IMR-90 (cell line): ENCODE data around the gene ATF7IP. TPM values are rescaled to one million over a fixed set of nuclear protein-coding genes. Genes with fewer than 3 reads are reported as not detected.

Experiments used
- ATAC-seq: fragments of 200-7000 bp; cut with Tn5 transposase; 2 replicates; pipeline ENCODE4 v1.9.1; 2020; ENCODE audit warnings: low read depth, mild to moderate bottlenecking, moderate library complexity
- BruUV-seq: library from RNA; stranded (reverse); fragments of 400-500 nt; replicated peaks from 2 replicates; lab custom pipeline; 2021; lab: Mats Ljungman, UMichigan
- CTCF ChIA-PET: fragments of 300-600 bp; formaldehyde crosslinking; extraction: SDS; loops from one replicate; lab custom pipeline; 2021; ENCODE audit warnings: antibody characterized with exemption; lab: Yijun Ruan, JAX
- POLR2A ChIA-PET: fragments of 300-600 bp; sonication (Branson Sonifier 250); formaldehyde crosslinking; loops from one replicate; lab custom pipeline; 2022; ENCODE audit warnings: antibody characterized with exemption; ENCODE audit not compliant: unreplicated experiment; lab: Charles Lee
- DNase-seq: peaks from one replicate; pipeline ENCODE4 v3.0.0; 2013
- H2AFZ ChIP-seq: replicated peaks from 2 replicates; pipeline ENCODE3; 2013; ENCODE audit warnings: low read length, mild to moderate bottlenecking; ENCODE audit not compliant: poor library complexity
- H2AK5ac ChIP-seq: 2 replicates; pipeline ENCODE4 v1.6.1; 2013; ENCODE audit warnings: low read depth, low read length, inconsistent platforms
- H2AK9ac ChIP-seq: replicated peaks from 2 replicates; pipeline ENCODE3; 2013; ENCODE audit warnings: mild to moderate bottlenecking, low read depth, low read length, moderate library complexity; ENCODE audit not compliant: poor library complexity
- H2BK120ac ChIP-seq: 2 replicates; pipeline ENCODE4 v1.6.1; 2013; ENCODE audit warnings: low read depth, low read length, inconsistent platforms
- H2BK15ac ChIP-seq: 3 replicates; pipeline ENCODE4 v1.6.1; 2013; ENCODE audit warnings: low read depth, low read length, inconsistent platforms
- H2BK20ac ChIP-seq: 2 replicates; pipeline ENCODE4 v1.6.1; 2013; ENCODE audit warnings: low read depth, mild to moderate bottlenecking, inconsistent platforms, low read length, moderate library complexity
- H2BK5ac ChIP-seq: 2 replicates; pipeline ENCODE4 v1.6.1; 2013; ENCODE audit warnings: mild to moderate bottlenecking, low read depth, low read length, inconsistent platforms; ENCODE audit not compliant: poor library complexity, severe bottlenecking
- H3K14ac ChIP-seq: replicated peaks from 2 replicates; pipeline ENCODE4 v1.6.1; 2013; ENCODE audit warnings: low read depth, low read length, inconsistent platforms
- H3K18ac ChIP-seq: 2 replicates; pipeline ENCODE4 v1.6.1; 2013; ENCODE audit warnings: low read depth, low read length, control low read depth
- H3K23ac ChIP-seq: 2 replicates; pipeline ENCODE4 v1.6.1; 2013; ENCODE audit warnings: low read depth, low read length, inconsistent platforms
- H3K27ac ChIP-seq: 2 replicates; pipeline ENCODE4 v1.5.1; 2013; ENCODE audit warnings: mild to moderate bottlenecking, control low read depth, low read length; ENCODE audit not compliant: insufficient read depth
- H3K27me3 ChIP-seq: 2 replicates; pipeline ENCODE4 v1.6.1; 2013; ENCODE audit warnings: low read length; ENCODE audit not compliant: control insufficient read depth, insufficient read depth
- H3K36me3 ChIP-seq: 2 replicates; pipeline ENCODE4 v1.6.1; 2013; ENCODE audit warnings: low read length, mixed read lengths; ENCODE audit not compliant: control insufficient read depth, insufficient read depth
- H3K4ac ChIP-seq: 2 replicates; pipeline ENCODE4 v1.6.1; 2013; ENCODE audit warnings: low read depth, low read length, inconsistent platforms
- H3K4me1 ChIP-seq: 2 replicates; pipeline ENCODE4 v1.6.1; 2013; ENCODE audit warnings: low read length, mixed read lengths; ENCODE audit not compliant: control insufficient read depth, insufficient read depth
- H3K4me2 ChIP-seq: 2 replicates; pipeline ENCODE4 v1.6.1; 2013; ENCODE audit warnings: low read depth, mild to moderate bottlenecking, control low read depth, low read length, moderate library complexity
- H3K4me3 ChIP-seq: 2 replicates; pipeline ENCODE4 v1.5.1; 2013; ENCODE audit warnings: low read depth, mild to moderate bottlenecking, control low read depth, low read length, moderate library complexity; ENCODE audit not compliant: insufficient read depth
- H3K56ac ChIP-seq: 2 replicates; pipeline ENCODE4 v1.6.1; 2013; ENCODE audit warnings: low read length, inconsistent platforms; ENCODE audit not compliant: insufficient read depth; ENCODE audit errors: extremely low read depth
- H3K79me1 ChIP-seq, 2 experiments: 2 replicates each; pipeline ENCODE4 v1.6.1; 2013; ENCODE audit warnings: low read length in 2 of 2, inconsistent platforms in 1 of 2, low read depth in 1 of 2
- H3K9ac ChIP-seq: 2 replicates; pipeline ENCODE4 v1.6.1; 2013; ENCODE audit warnings: low read depth, low read length, control low read depth
- H3K9me1 ChIP-seq: 2 replicates; pipeline ENCODE4 v1.6.1; 2013; ENCODE audit warnings: low read length, inconsistent platforms; ENCODE audit not compliant: insufficient read depth
- H3K9me3 ChIP-seq: 2 replicates; pipeline ENCODE4 v1.6.1; 2013; ENCODE audit warnings: low read length; ENCODE audit not compliant: control insufficient read depth, insufficient read depth
- H4K20me1 ChIP-seq: 2 replicates; pipeline ENCODE4 v1.6.1; 2013; ENCODE audit warnings: low read length, inconsistent platforms; ENCODE audit not compliant: insufficient read depth
- H4K5ac ChIP-seq: 2 replicates; pipeline ENCODE4 v1.6.1; 2013; ENCODE audit warnings: mild to moderate bottlenecking, low read depth, low read length, control low read depth
- H4K8ac ChIP-seq, 2 experiments: 2 replicates each; pipeline ENCODE4 v1.6.1; 2013; ENCODE audit warnings: low read depth in 2 of 2, low read length in 2 of 2, control low read depth in 1 of 2, inconsistent platforms in 1 of 2
- H4K91ac ChIP-seq: 2 replicates; pipeline ENCODE4 v1.6.1; 2013; ENCODE audit warnings: low read depth, low read length, inconsistent platforms; ENCODE audit not compliant: insufficient read depth
- BHLHE40 ChIP-seq: fragments of 150-350 bp; IDR thresholded peaks from 2 replicates; pipeline ENCODE4 v1.6.1; 2016; ENCODE audit warnings: mild to moderate bottlenecking, low read depth, low read length
- CEBPB ChIP-seq: IDR thresholded peaks from 2 replicates; pipeline ENCODE4 v1.6.1; 2012; ENCODE audit warnings: low read depth, low read length, improper control_type of control experiment
- CHD1 ChIP-seq: IDR thresholded peaks from 2 replicates; pipeline ENCODE4 v1.6.1; 2012; ENCODE audit warnings: low read depth, low read length, improper control_type of control experiment
- CTCF ChIP-seq: conservative IDR thresholded peaks from 2 replicates; pipeline ENCODE4 v1.5.1; 2012; ENCODE audit warnings: mild to moderate bottlenecking, low read depth, low read length, improper control_type of control experiment
- ELK1 ChIP-seq: fragments of 150-350 bp; IDR thresholded peaks from 2 replicates; pipeline ENCODE4 v1.6.1; 2016; ENCODE audit warnings: low read depth, mild to moderate bottlenecking, low read length, moderate library complexity, borderline replicate concordance
- FOS ChIP-seq: fragments of 150-350 bp; IDR thresholded peaks from 2 replicates; pipeline ENCODE4 v1.6.1; 2016; ENCODE audit warnings: low read depth, low read length
- MAFK ChIP-seq: IDR thresholded peaks from 2 replicates; pipeline ENCODE4 v1.6.1; 2012; ENCODE audit warnings: low read depth, low read length, improper control_type of control experiment
- MAZ ChIP-seq: IDR thresholded peaks from 2 replicates; pipeline ENCODE4 v1.6.1; 2012; ENCODE audit warnings: low read depth, mild to moderate bottlenecking, low read length, improper control_type of control experiment, moderate library complexity, borderline replicate concordance
- MXI1 ChIP-seq: IDR thresholded peaks from 2 replicates; pipeline ENCODE4 v1.6.1; 2012; ENCODE audit warnings: low read depth, mild to moderate bottlenecking, low read length, moderate library complexity, borderline replicate concordance
- NFE2L2 ChIP-seq: fragments of 150-350 bp; IDR thresholded peaks from 2 replicates; pipeline ENCODE4 v1.6.1; 2016; ENCODE audit warnings: low read depth, mild to moderate bottlenecking, low read length
- POLR2A ChIP-seq: IDR thresholded peaks from 2 replicates; pipeline ENCODE4 v1.6.1; 2012; ENCODE audit warnings: mild to moderate bottlenecking, low read depth, low read length
- RAD21 ChIP-seq: IDR thresholded peaks from 2 replicates; pipeline ENCODE4 v1.6.1; 2012; ENCODE audit warnings: low read length, improper control_type of control experiment
- RCOR1 ChIP-seq: IDR thresholded peaks from 2 replicates; pipeline ENCODE4 v1.6.1; 2012; ENCODE audit warnings: mild to moderate bottlenecking, low read length, improper control_type of control experiment; ENCODE audit not compliant: insufficient replicate concordance
- RFX5 ChIP-seq: IDR thresholded peaks from 2 replicates; pipeline ENCODE4 v1.8.0; 2012; ENCODE audit warnings: low read depth, mild to moderate bottlenecking, low read length, moderate library complexity
- SMC3 ChIP-seq: fragments of 150-350 bp; IDR thresholded peaks from 2 replicates; pipeline ENCODE4 v1.6.1; 2016; ENCODE audit warnings: low read depth, mild to moderate bottlenecking, antibody characterized with exemption, low read length, moderate library complexity
- USF2 ChIP-seq: fragments of 150-350 bp; IDR thresholded peaks from 2 replicates; pipeline ENCODE4 v1.6.1; 2017; ENCODE audit warnings: mild to moderate bottlenecking, antibody characterized with exemption, low read length, low read depth
- WGBS, 2 experiments: methylation state at CpG; one replicate each; pipeline versions ENCODE4 v1.1.5 to v1.1.7; 2013; ENCODE audit warnings: missing lambda C conversion rate in 2 of 2; ENCODE audit not compliant: insufficient read length in 1 of 2; ENCODE audit errors: extremely low coverage in 2 of 2; 5-methylcytosine and 5-hydroxymethylcytosine counted together
- dilution Hi-C: fragments of 300-500 bp; cut with HindIII; formaldehyde crosslinking; loops from one replicate; pipeline ENCODE4 v1.14.3; 2018; ENCODE audit warnings: low sequenced_read_pairs; ENCODE audit not compliant: unreplicated experiment
- in situ Hi-C: fragments of 300-500 bp; cut with MboI; formaldehyde crosslinking; loops from 3 replicates; pipeline ENCODE4 v1.14.3; 2019; ENCODE audit warnings: low sequenced_read_pairs, inconsistent platforms, mixed read lengths
- intact Hi-C: fragments of 100-400 bp; cut with micrococcal nuclease; formaldehyde crosslinking; loops from 2 replicates; pipeline ENCODE4 v1.10.0; 2022
- polyA plus RNA-seq, 3 experiments: library from polyadenylated mRNA; depleted of rRNA; stranded (reverse); fragments of >200 nt; gene quantifications; 2 replicates each; pipeline ENCODE4 v1.2.3, GENCODE V29; 2012; ENCODE audit warnings: low replicate concordance in 1 of 3
- total RNA-seq: library from RNA; depleted of rRNA; stranded (reverse); fragments of >200 nt; gene quantifications from 2 replicates; pipeline ENCODE4 v1.2.3, GENCODE V29; 2012

ATF7IP gene
- total and polyA plus RNA-seq, 2 of the 4 experiments (the other 2 are of a cell fraction) = 9.4 to 22.8 TPM

GRCh38 chr12:14332482-14332881 is 33.0 kb upstream of the ATF7IP start:
- Histone ChIP-seq H4K20me1 (no peaks in the 10 kb centered on the region), H3K4me3 (no peak overlapping the region), H2BK20ac (no peak overlapping the region), H3K9ac (no peak overlapping the region), H3K4me2 (no peak overlapping the region), H2BK120ac (no peak overlapping the region), H3K4me1 (peaks cover 2% of the 10 kb centered on the region; the same call in 1 of the 2 replicates), H3K27ac (no peak overlapping the region), H3K4ac (no peak overlapping the region), H4K5ac (no peak overlapping the region), H2AK9ac (no peak overlapping the region), H3K18ac (no peak overlapping the region), H4K8ac (no peak overlapping the region), H3K27me3 (no peaks in the 10 kb centered on the region), H3K36me3 (no peaks in the 10 kb centered on the region), H4K91ac (no peak overlapping the region), H3K79me1 (no peaks in the 10 kb centered on the region), H2AFZ (no peak overlapping the region), H3K14ac (no peak overlapping the region), H3K23ac (no peak overlapping the region), H3K9me3 (peaks cover 9% of the 10 kb centered on the region), H3K9me1 (no peaks in the 10 kb centered on the region), H2BK15ac (no peak overlapping the region), H3K56ac (no peak overlapping the region), H2AK5ac (no peak overlapping the region), H2BK5ac (no peak overlapping the region)
- intact Hi-C loops = no loop called here
- no TSS peak for BruUV-seq
- TF ChIP-seq NFE2L2 = no peak
- no peak for TF ChIP-seq FOS
- no peak for TF ChIP-seq RFX5
- TF ChIP-seq MAZ = no peak
- TF ChIP-seq USF2 = no peak
- TF ChIP-seq BHLHE40 = no peak
- TF ChIP-seq RAD21 = no peak
- no peak for TF ChIP-seq CTCF
- no peak for TF ChIP-seq POLR2A
- no peak for TF ChIP-seq CEBPB
- no peak for TF ChIP-seq ELK1
- no peak for TF ChIP-seq MXI1
- TF ChIP-seq CHD1 = no peak
- TF ChIP-seq MAFK = no peak
- no peak for TF ChIP-seq RCOR1
- no peak for TF ChIP-seq SMC3
- ATAC-seq (no peak), DNase-seq (no peak)
- dilution Hi-C loops = no loop called here
- no CpG with 5 or more reads among the region's 5 CpGs for WGBS, 2 experiments
- CTCF ChIA-PET = interaction anchor here (0.7 kb wide), 1 partner anchor 72 kb away, joined by 3 read pairs; no protein-coding TSS in a partner anchor
- POLR2A ChIA-PET = no interaction called here
- in situ Hi-C loops = no loop called here
